ENCODE data around the gene INHA.

Gene INHA

DNA sequence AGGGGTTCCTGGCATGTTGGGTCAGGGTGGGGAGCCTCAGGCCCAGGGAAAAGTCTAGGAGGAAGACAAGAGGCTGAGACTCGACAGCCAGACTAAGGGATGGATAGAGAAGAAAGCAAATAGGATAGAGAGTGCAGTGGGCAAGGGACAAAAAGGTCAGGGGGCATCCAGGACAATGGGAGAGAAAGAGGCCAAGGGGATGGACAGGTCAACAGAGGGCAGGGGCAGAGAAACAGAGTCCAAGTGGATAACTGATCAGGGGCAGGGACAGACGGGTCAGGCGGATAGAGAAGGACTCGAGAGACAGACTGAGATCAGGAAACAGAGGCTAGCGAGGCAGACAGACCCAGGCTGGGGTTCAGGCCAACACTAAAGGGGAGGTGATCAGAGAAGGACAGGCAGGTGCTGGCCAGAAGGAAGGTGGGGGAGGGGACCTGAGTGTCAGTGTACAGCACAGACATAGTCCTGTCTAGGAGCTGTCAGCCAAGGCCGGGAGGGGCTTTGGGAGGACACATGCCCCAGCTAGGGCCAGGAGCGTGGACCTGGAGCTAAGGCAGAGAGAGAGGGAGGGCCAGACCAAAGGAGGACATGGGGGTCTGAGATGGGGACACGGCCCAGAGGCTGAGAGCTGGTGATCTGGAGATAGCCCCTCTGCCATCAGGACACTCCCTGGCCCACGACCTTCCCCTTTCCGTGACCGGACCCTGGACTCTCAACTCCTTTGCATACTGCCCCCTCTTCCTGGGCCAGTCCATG is 45.6 kb upstream of the INHA start:
- Histone ChIP-seq H3K27ac (no peak overlapping the region), H3K27me3 (peaks cover 0 to 22% of the 10 kb centered on the region in 2 donors), H3K9me3 (no peaks in the 10 kb centered on the region), H3K36me3 (no peaks in the 10 kb centered on the region), H3K4me1 (peaks cover 0 to 24% (median 21%) of the 10 kb centered on the region in 4 donors), H3K4me3 (no peak overlapping the region)
- TF ChIP-seq, protein P1, sequence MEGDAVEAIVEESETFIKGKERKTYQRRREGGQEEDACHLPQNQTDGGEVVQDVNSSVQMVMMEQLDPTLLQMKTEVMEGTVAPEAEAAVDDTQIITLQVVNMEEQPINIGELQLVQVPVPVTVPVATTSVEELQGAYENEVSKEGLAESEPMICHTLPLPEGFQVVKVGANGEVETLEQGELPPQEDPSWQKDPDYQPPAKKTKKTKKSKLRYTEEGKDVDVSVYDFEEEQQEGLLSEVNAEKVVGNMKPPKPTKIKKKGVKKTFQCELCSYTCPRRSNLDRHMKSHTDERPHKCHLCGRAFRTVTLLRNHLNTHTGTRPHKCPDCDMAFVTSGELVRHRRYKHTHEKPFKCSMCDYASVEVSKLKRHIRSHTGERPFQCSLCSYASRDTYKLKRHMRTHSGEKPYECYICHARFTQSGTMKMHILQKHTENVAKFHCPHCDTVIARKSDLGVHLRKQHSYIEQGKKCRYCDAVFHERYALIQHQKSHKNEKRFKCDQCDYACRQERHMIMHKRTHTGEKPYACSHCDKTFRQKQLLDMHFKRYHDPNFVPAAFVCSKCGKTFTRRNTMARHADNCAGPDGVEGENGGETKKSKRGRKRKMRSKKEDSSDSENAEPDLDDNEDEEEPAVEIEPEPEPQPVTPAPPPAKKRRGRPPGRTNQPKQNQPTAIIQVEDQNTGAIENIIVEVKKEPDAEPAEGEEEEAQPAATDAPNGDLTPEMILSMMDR (IDR thresholded peaks at IDR 0.05), result no peak
- no peak for DNase-seq
- intact Hi-C loops (cut with DNase I; ENCODE audit: low total_unique reads), result no loop called here

GRCh38 chr2:219527076-219527394 is 45.1 kb upstream of the INHA start:
- DNase-seq, result no peak
- no peak overlapping the region for H3K4me3 ChIP-seq
- no peaks in the 10 kb centered on the region for H3K9me3 ChIP-seq
- H3K36me3 ChIP-seq, result no peaks in the 10 kb centered on the region
- H3K27ac ChIP-seq, result no peak overlapping the region
- intact Hi-C loops (cut with DNase I; ENCODE audit: low total_unique reads), result no loop called here
- TF ChIP-seq, protein P1 (IDR thresholded peaks at IDR 0.05), result no peak
- H3K27me3 ChIP-seq, result peaks cover 0 to 22% of the 10 kb centered on the region in 2 donors
- peaks cover 0 to 19% (median 16%) of the 10 kb centered on the region in 4 donors for H3K4me1 ChIP-seq

- Histone ChIP-seq H3K4me1 (peaks cover 0 to 15% (median 11%) of the 10 kb centered on the region in 4 donors), H3K27ac (no peak overlapping the region), H3K9me3 (no peaks in the 10 kb centered on the region), H3K4me3 (no peak overlapping the region), H3K27me3 (peaks cover 0 to 22% of the 10 kb centered on the region in 2 donors), H3K36me3 (no peaks in the 10 kb centered on the region)
- intact Hi-C loops (cut with DNase I; ENCODE audit: low total_unique reads), result no loop called here
- DNase-seq, result no peak
- TF ChIP-seq, protein P1 (IDR thresholded peaks at IDR 0.05), result no peak
These were observed 44.6 kb upstream of the INHA start for GRCh38 chr2:219527472-219527871.

GRCh38 chr2:219530048-219530963 is 41.8 kb upstream of the INHA start:
- Histone ChIP-seq H3K4me3 (peak overlapping the region; percentile 21), H3K9me3 (no peaks in the 10 kb centered on the region), H3K36me3 (no peaks in the 10 kb centered on the region), H3K27ac (no peak overlapping the region), H3K4me1 (peaks cover 0 to 8% (median 2%) of the 10 kb centered on the region in 4 donors), H3K27me3 (peaks cover 0 to 22% of the 10 kb centered on the region in 2 donors)
- peak; percentile 74 to 89 for DNase-seq
- intact Hi-C loops (cut with DNase I; ENCODE audit: low total_unique reads), result loop anchor here (1.0 to 10.0 kb wide), 2 partner anchors 128 to 236 kb away; no protein-coding TSS in a partner anchor
- TF ChIP-seq, protein P1 (IDR thresholded peaks at IDR 0.05), result peak; percentile 99

- Histone ChIP-seq H3K36me3 (no peaks in the 10 kb centered on the region), H3K4me1 (peaks cover 0 to 8% (median 2%) of the 10 kb centered on the region in 4 donors), H3K4me3 (no peak overlapping the region), H3K27me3 (peaks cover 0 to 20% of the 10 kb centered on the region in 2 donors), H3K27ac (no peak overlapping the region), H3K9me3 (no peaks in the 10 kb centered on the region)
- intact Hi-C loops (cut with DNase I; ENCODE audit: low total_unique reads), result loop anchor here (10.0 kb wide), 1 partner anchor 237 kb away; no protein-coding TSS in a partner anchor
- no peak for DNase-seq
- TF ChIP-seq, protein P1 (IDR thresholded peaks at IDR 0.05), result no peak
These were observed 40.3 kb upstream of the INHA start for GRCh38 chr2:219531639-219532377.
